ENCODE results near the gene ZC4H2. TPM values are rescaled to one million over a fixed set of nuclear protein-coding genes. Genes with fewer than 3 reads are reported as not detected.
"Not testable (repeated sequence)": the region's sequence is repeated elsewhere in the genome, so short reads cannot be mapped to it uniquely, and the experiment has no call there.

The ZC4H2 gene
- 21.8 TPM for polyA plus RNA-seq (2013, experiment 1 of 2)
- polyA plus RNA-seq (2013, experiment 2 of 2), result 21.9 TPM

GRCh38 chrX:64975989-64976672 lies at the start of gene ZC4H2:
Gene ZC4H2 (minus strand): TSS chrX:64976450. CDS start chrX:64976377, 73 bp downstream.
- Histone ChIP-seq H3K4me3 (ENCODE audit: low read length) (peak within 1 kb of the TSS; percentile 59), H3K27ac (ENCODE audit: low read depth, low read length) (no peak within 1 kb of the TSS), H3K18ac (ENCODE audit: low read length) (no peak within 1 kb of the TSS), H3K79me2 (ENCODE audit: control insufficient read depth, insufficient read depth, low read length) (peaks cover 7% of the 10 kb centered on the region), H3K27me3 (ENCODE audit: insufficient read depth, low read length, poor library complexity) (no peaks in the 10 kb centered on the region), H3K4ac (ENCODE audit: low read depth, low read length) (no peak within 1 kb of the TSS), H4K5ac (ENCODE audit: low read length) (no peak within 1 kb of the TSS), H3K79me1 (ENCODE audit: low read length) (no peaks in the 10 kb centered on the region), H3K4me2 (ENCODE audit: low read length) (peak within 1 kb of the TSS; percentile 40), H2BK5ac (ENCODE audit: low read length) (no peak within 1 kb of the TSS), H2AK5ac (ENCODE audit: low read length) (no peak within 1 kb of the TSS), H3K36me3 (ENCODE audit: control insufficient read depth, insufficient read depth, low read length) (no peaks in the 10 kb centered on the region), H3K56ac (ENCODE audit: low read length) (peak within 1 kb of the TSS; percentile 85), H2BK15ac (replicated peaks; ENCODE audit: low read depth) (no peak within 1 kb of the TSS), H4K8ac (ENCODE audit: low read depth, low read length) (no peak within 1 kb of the TSS), H3K4me1 (ENCODE audit: control insufficient read depth, low read depth, low read length) (no peaks in the 10 kb centered on the region), H2BK120ac (ENCODE audit: low read depth, low read length) (no peak within 1 kb of the TSS), H3K23ac (ENCODE audit: low read length) (no peak within 1 kb of the TSS), H3K9ac (ENCODE audit: low read length) (peak within 1 kb of the TSS; percentile 66)
- peak; percentile 93 for DNase-seq
- WGBS (ENCODE audit: extremely low coverage, insufficient coverage, low lambda C conversion rate), result no CpG with 5 or more reads among the region's 17 CpGs

- no peak overlapping the region for H3K4me3 ChIP-seq (ENCODE audit: low read length)
- no peaks in the 10 kb centered on the region for H3K27me3 ChIP-seq (ENCODE audit: insufficient read depth, low read length, poor library complexity)
- H3K4ac ChIP-seq (ENCODE audit: low read depth, low read length), result no peak overlapping the region
- no peaks in the 10 kb centered on the region for H3K79me2 ChIP-seq (ENCODE audit: control insufficient read depth, insufficient read depth, low read length)
- H2BK15ac ChIP-seq (replicated peaks; ENCODE audit: low read depth), result no peak overlapping the region
- no peaks in the 10 kb centered on the region for H3K4me1 ChIP-seq (ENCODE audit: control insufficient read depth, low read depth, low read length)
- no peak overlapping the region for H3K27ac ChIP-seq (ENCODE audit: low read depth, low read length)
- no peak overlapping the region for H3K4me2 ChIP-seq (ENCODE audit: low read length)
- WGBS (ENCODE audit: extremely low coverage, insufficient coverage, low lambda C conversion rate), result no CpG with 5 or more reads among the region's 1 CpG
- no peak for DNase-seq
- H2BK5ac ChIP-seq (ENCODE audit: low read length), result no peak overlapping the region
- H4K5ac ChIP-seq (ENCODE audit: low read length), result no peak overlapping the region
- H3K18ac ChIP-seq (ENCODE audit: low read length), result no peak overlapping the region
- no peaks in the 10 kb centered on the region for H3K79me1 ChIP-seq (ENCODE audit: low read length)
- no peak overlapping the region for H2BK120ac ChIP-seq (ENCODE audit: low read depth, low read length)
- no peak overlapping the region for H2AK5ac ChIP-seq (ENCODE audit: low read length)
- H3K36me3 ChIP-seq (ENCODE audit: control insufficient read depth, insufficient read depth, low read length), result no peaks in the 10 kb centered on the region
- no peak overlapping the region for H4K8ac ChIP-seq (ENCODE audit: low read depth, low read length)
- H3K56ac ChIP-seq (ENCODE audit: low read length), result no peak overlapping the region
- no peak overlapping the region for H3K9ac ChIP-seq (ENCODE audit: low read length)
- H3K23ac ChIP-seq (ENCODE audit: low read length), result no peak overlapping the region
These were observed 41.2 kb upstream of the ZC4H2 start for GRCh38 chrX:65017451-65017850.

- Histone ChIP-seq H3K79me2 (ENCODE audit: control insufficient read depth, insufficient read depth, low read length) (no peaks in the 10 kb centered on the region), H4K5ac (ENCODE audit: low read length) (no peak overlapping the region), H3K36me3 (ENCODE audit: control insufficient read depth, insufficient read depth, low read length) (no peaks in the 10 kb centered on the region), H3K23ac (ENCODE audit: low read length) (no peak overlapping the region), H3K56ac (ENCODE audit: low read length) (no peak overlapping the region), H4K8ac (ENCODE audit: low read depth, low read length) (no peak overlapping the region), H3K27ac (ENCODE audit: low read depth, low read length) (no peak overlapping the region), H2AK5ac (ENCODE audit: low read length) (no peak overlapping the region), H3K4me2 (ENCODE audit: low read length) (no peak overlapping the region), H3K18ac (ENCODE audit: low read length) (no peak overlapping the region), H3K9ac (ENCODE audit: low read length) (no peak overlapping the region), H2BK120ac (ENCODE audit: low read depth, low read length) (no peak overlapping the region), H2BK5ac (ENCODE audit: low read length) (no peak overlapping the region), H2BK15ac (replicated peaks; ENCODE audit: low read depth) (no peak overlapping the region), H3K4me3 (ENCODE audit: low read length) (no peak overlapping the region), H3K27me3 (ENCODE audit: insufficient read depth, low read length, poor library complexity) (no peaks in the 10 kb centered on the region), H3K4ac (ENCODE audit: low read depth, low read length) (no peak overlapping the region), H3K4me1 (ENCODE audit: control insufficient read depth, low read depth, low read length) (no peaks in the 10 kb centered on the region), H3K79me1 (ENCODE audit: low read length) (no peaks in the 10 kb centered on the region)
- DNase-seq, result no peak
These were observed 38.0 kb upstream of the ZC4H2 start for GRCh38 chrX:65014230-65014629.

GRCh38 chrX:65009459-65009858 lies 33.2 kb upstream of the ZC4H2 start:
- Histone ChIP-seq H3K27me3 (ENCODE audit: insufficient read depth, low read length, poor library complexity) (no peaks in the 10 kb centered on the region), H3K79me2 (ENCODE audit: control insufficient read depth, insufficient read depth, low read length) (no peaks in the 10 kb centered on the region), H4K8ac (ENCODE audit: low read depth, low read length) (no peak overlapping the region), H2BK5ac (ENCODE audit: low read length) (no peak overlapping the region), H3K56ac (ENCODE audit: low read length) (no peak overlapping the region), H2BK15ac (replicated peaks; ENCODE audit: low read depth) (no peak overlapping the region), H2AK5ac (ENCODE audit: low read length) (no peak overlapping the region), H3K4me1 (ENCODE audit: control insufficient read depth, low read depth, low read length) (no peaks in the 10 kb centered on the region), H4K5ac (ENCODE audit: low read length) (no peak overlapping the region), H3K4ac (ENCODE audit: low read depth, low read length) (no peak overlapping the region), H3K18ac (ENCODE audit: low read length) (no peak overlapping the region), H3K79me1 (ENCODE audit: low read length) (no peaks in the 10 kb centered on the region), H3K9ac (ENCODE audit: low read length) (no peak overlapping the region), H3K4me2 (ENCODE audit: low read length) (no peak overlapping the region), H3K27ac (ENCODE audit: low read depth, low read length) (no peak overlapping the region), H3K36me3 (ENCODE audit: control insufficient read depth, insufficient read depth, low read length) (no peaks in the 10 kb centered on the region), H3K4me3 (ENCODE audit: low read length) (no peak overlapping the region), H2BK120ac (ENCODE audit: low read depth, low read length) (no peak overlapping the region), H3K23ac (ENCODE audit: low read length) (no peak overlapping the region)
- no peak for DNase-seq

GRCh38 chrX:65002208-65002607 lies 26.0 kb upstream of the ZC4H2 start:
- H3K23ac ChIP-seq (ENCODE audit: low read length); H4K5ac ChIP-seq (ENCODE audit: low read length); H3K36me3 ChIP-seq (ENCODE audit: control insufficient read depth, insufficient read depth, low read length); H3K18ac ChIP-seq (ENCODE audit: low read length); H3K79me1 ChIP-seq (ENCODE audit: low read length); H3K4me3 ChIP-seq (ENCODE audit: low read length); H3K4me1 ChIP-seq (ENCODE audit: control insufficient read depth, low read depth, low read length); DNase-seq; H3K27ac ChIP-seq (ENCODE audit: low read depth, low read length); H2BK15ac ChIP-seq (replicated peaks; ENCODE audit: low read depth); H2BK5ac ChIP-seq (ENCODE audit: low read length); H3K79me2 ChIP-seq (ENCODE audit: control insufficient read depth, insufficient read depth, low read length); H3K27me3 ChIP-seq (ENCODE audit: insufficient read depth, low read length, poor library complexity); H3K4me2 ChIP-seq (ENCODE audit: low read length); H3K56ac ChIP-seq (ENCODE audit: low read length); H3K4ac ChIP-seq (ENCODE audit: low read depth, low read length); H3K9ac ChIP-seq (ENCODE audit: low read length); H2AK5ac ChIP-seq (ENCODE audit: low read length); H4K8ac ChIP-seq (ENCODE audit: low read depth, low read length); H2BK120ac ChIP-seq (ENCODE audit: low read depth, low read length): not testable (repeated sequence)
- whole genome bisulfite sequencing (ENCODE audit: extremely low coverage, insufficient coverage, low lambda C conversion rate), result no CpG with 5 or more reads among the region's 26 CpGs

- H2AK5ac ChIP-seq (ENCODE audit: low read length), result no peak overlapping the region
- no peak overlapping the region for H2BK15ac ChIP-seq (replicated peaks; ENCODE audit: low read depth)
- no peaks in the 10 kb centered on the region for H3K27me3 ChIP-seq (ENCODE audit: insufficient read depth, low read length, poor library complexity)
- no peak overlapping the region for H4K8ac ChIP-seq (ENCODE audit: low read depth, low read length)
- no peaks in the 10 kb centered on the region for H3K79me1 ChIP-seq (ENCODE audit: low read length)
- H3K4me3 ChIP-seq (ENCODE audit: low read length), result no peak overlapping the region
- no peak overlapping the region for H3K4ac ChIP-seq (ENCODE audit: low read depth, low read length)
- H3K36me3 ChIP-seq (ENCODE audit: control insufficient read depth, insufficient read depth, low read length), result no peaks in the 10 kb centered on the region
- H3K79me2 ChIP-seq (ENCODE audit: control insufficient read depth, insufficient read depth, low read length), result no peaks in the 10 kb centered on the region
- H2BK5ac ChIP-seq (ENCODE audit: low read length), result no peak overlapping the region
- H3K18ac ChIP-seq (ENCODE audit: low read length), result no peak overlapping the region
- H3K27ac ChIP-seq (ENCODE audit: low read depth, low read length), result no peak overlapping the region
- H3K9ac ChIP-seq (ENCODE audit: low read length), result no peak overlapping the region
- WGBS (ENCODE audit: extremely low coverage, insufficient coverage, low lambda C conversion rate), result no CpG with 5 or more reads among the region's 1 CpG
- no peak overlapping the region for H3K23ac ChIP-seq (ENCODE audit: low read length)
- H2BK120ac ChIP-seq (ENCODE audit: low read depth, low read length), result no peak overlapping the region
- no peak overlapping the region for H4K5ac ChIP-seq (ENCODE audit: low read length)
- no peak overlapping the region for H3K4me2 ChIP-seq (ENCODE audit: low read length)
- no peak for DNase-seq
- no peak overlapping the region for H3K56ac ChIP-seq (ENCODE audit: low read length)
- no peaks in the 10 kb centered on the region for H3K4me1 ChIP-seq (ENCODE audit: control insufficient read depth, low read depth, low read length)
These were observed 20.6 kb upstream of the ZC4H2 start for GRCh38 chrX:64996805-64997204.
